Neutrophil (primary cell): ENCODE results near the gene GALNT18.

Experiments
- H3K27ac ChIP-seq: fragments of 200-600 bp; sonication (generic); 2 replicates; pipeline ENCODE4 v1.5.1; 2016; ENCODE audit warnings: mild to moderate bottlenecking, moderate library complexity
- H3K27me3 ChIP-seq: fragments of 200-600 bp; sonication (generic); 2 replicates; pipeline ENCODE4 v1.6.0; 2016; ENCODE audit warnings: mild to moderate bottlenecking
- H3K36me3 ChIP-seq: fragments of 200-600 bp; sonication (generic); 2 replicates; pipeline ENCODE4 v1.5.1; 2017
- H3K4me1 ChIP-seq, 2 experiments: fragments of 200-600 bp in 1 of 2; sonication (generic) in 1 of 2; 1 replicate in 1 of 2; 2 replicates in 1 of 2; pipeline versions ENCODE4 v1.5.1 to v1.6.1; 2013 to 2016; ENCODE audit warnings: low read depth in 1 of 2, low read length in 1 of 2, mild to moderate bottlenecking in 1 of 2, moderate library complexity in 1 of 2; ENCODE audit not compliant: control insufficient read depth in 1 of 2, insufficient read depth in 1 of 2
- H3K4me3 ChIP-seq, 2 experiments: fragments of 200-600 bp in 1 of 2; sonication (generic) in 1 of 2; 1 replicate in 1 of 2; 2 replicates in 1 of 2; pipeline ENCODE4 v1.5.1; 2013 to 2016; ENCODE audit warnings: low read depth in 1 of 2, low read length in 1 of 2, mild to moderate bottlenecking in 1 of 2, moderate library complexity in 1 of 2
- H3K9me3 ChIP-seq: fragments of 200-600 bp; sonication (generic); 2 replicates; pipeline ENCODE4 v1.5.1; 2016
- TF ChIP-seq, protein P1 (sequence below): fragments of 200-600 bp; sonication (generic); IDR thresholded peaks from 2 replicates; pipeline ENCODE4 v1.5.1; 2016; ENCODE audit warnings: antibody characterized with exemption

The GALNT18 gene

DNA sequence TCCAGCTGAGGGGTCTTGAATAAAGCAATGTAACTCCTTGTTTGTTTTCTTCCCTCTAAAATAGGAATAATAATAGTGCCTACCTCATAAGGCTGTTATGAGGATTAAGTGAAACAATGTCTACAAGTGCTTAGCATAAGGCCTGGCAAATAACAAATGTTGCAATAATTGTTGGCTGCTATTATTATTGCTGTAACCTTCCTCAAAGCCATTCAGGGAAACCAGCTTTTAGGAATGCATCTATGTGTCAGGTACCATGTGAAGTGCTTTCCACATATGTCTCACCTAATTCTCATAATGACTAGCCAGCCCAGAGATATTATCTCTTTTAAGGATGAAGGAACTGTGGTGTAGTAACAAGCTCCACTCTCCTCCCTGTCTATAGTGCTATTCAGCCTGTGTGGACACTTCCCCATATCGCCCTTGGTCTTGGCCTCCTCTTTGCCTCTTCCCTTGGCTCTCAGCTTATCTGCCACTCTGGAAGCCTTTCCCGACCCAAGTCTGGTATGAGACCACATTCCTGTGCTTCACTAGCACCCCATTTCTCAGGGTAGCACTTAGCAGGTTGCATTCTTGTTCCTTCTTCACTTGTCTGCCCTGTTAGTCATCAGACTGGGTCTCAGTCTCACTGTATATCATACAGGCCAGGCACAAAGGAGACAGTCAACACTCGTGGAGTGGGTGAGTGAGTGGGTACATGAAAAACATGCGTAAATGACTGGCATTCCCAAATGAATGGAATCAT lies 292.6 kb downstream of the GALNT18 start:
- TF ChIP-seq, protein P1, sequence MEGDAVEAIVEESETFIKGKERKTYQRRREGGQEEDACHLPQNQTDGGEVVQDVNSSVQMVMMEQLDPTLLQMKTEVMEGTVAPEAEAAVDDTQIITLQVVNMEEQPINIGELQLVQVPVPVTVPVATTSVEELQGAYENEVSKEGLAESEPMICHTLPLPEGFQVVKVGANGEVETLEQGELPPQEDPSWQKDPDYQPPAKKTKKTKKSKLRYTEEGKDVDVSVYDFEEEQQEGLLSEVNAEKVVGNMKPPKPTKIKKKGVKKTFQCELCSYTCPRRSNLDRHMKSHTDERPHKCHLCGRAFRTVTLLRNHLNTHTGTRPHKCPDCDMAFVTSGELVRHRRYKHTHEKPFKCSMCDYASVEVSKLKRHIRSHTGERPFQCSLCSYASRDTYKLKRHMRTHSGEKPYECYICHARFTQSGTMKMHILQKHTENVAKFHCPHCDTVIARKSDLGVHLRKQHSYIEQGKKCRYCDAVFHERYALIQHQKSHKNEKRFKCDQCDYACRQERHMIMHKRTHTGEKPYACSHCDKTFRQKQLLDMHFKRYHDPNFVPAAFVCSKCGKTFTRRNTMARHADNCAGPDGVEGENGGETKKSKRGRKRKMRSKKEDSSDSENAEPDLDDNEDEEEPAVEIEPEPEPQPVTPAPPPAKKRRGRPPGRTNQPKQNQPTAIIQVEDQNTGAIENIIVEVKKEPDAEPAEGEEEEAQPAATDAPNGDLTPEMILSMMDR = no peak
- H3K4me1 ChIP-seq = no peaks in the 10 kb centered on the region
- no peak overlapping the region for H3K27ac ChIP-seq
- H3K9me3 ChIP-seq = no peaks in the 10 kb centered on the region
- H3K36me3 ChIP-seq = no peaks in the 10 kb centered on the region
- no peaks in the 10 kb centered on the region for H3K27me3 ChIP-seq
- no peak overlapping the region for H3K4me3 ChIP-seq

DNA sequence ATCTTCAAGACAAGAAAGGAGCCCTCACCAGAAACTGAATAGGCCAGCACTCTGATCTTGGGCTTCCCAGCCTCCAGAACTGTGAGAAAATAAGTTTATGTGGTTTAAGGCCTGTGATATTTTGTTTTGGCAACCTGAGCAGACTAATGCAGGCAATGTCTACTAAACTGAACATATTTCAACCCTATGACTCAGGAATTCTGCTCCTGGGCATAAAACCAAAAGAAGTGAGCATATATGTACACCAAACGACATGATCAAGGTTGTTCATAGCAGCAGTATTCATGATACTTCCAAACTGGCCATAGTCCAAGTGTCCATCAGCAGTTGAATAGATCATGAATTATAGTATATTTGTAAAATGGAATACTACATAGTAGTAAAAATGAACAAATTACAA lies 297.7 kb downstream of the GALNT18 start:
- no peaks in the 10 kb centered on the region for H3K9me3 ChIP-seq
- H3K27me3 ChIP-seq = no peaks in the 10 kb centered on the region
- TF ChIP-seq, protein P1 = no peak
- H3K36me3 ChIP-seq = no peaks in the 10 kb centered on the region
- H3K27ac ChIP-seq = no peak overlapping the region
- H3K4me3 ChIP-seq = no peak overlapping the region
- peaks cover 0 to 2% of the 10 kb centered on the region in 2 experiments for H3K4me1 ChIP-seq

DNA sequence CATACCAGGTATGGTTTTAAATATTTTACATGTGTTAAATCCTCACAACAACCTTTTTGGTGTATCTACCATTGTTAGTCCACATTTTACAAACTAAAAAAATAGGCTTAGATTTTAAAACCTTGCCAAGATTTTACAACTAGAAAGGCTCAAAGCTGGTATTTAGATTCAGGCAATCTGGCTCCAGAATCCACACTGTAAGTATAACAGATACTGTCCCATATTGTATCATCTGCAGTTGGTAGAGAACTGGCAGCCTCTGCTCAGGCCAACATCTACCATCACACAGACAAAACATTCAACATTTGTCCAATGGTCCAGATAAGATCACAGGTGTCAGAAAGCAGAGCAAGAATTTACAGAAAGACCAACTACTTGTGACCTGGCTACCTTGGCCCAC lies 299.7 kb downstream of the GALNT18 start:
- Histone ChIP-seq H3K36me3 (no peaks in the 10 kb centered on the region), H3K4me3 (no peak overlapping the region), H3K27me3 (no peaks in the 10 kb centered on the region), H3K9me3 (no peaks in the 10 kb centered on the region), H3K27ac (no peak overlapping the region), H3K4me1 (peaks cover 0 to 4% of the 10 kb centered on the region in 2 experiments)
- TF ChIP-seq, protein P1 = no peak

DNA sequence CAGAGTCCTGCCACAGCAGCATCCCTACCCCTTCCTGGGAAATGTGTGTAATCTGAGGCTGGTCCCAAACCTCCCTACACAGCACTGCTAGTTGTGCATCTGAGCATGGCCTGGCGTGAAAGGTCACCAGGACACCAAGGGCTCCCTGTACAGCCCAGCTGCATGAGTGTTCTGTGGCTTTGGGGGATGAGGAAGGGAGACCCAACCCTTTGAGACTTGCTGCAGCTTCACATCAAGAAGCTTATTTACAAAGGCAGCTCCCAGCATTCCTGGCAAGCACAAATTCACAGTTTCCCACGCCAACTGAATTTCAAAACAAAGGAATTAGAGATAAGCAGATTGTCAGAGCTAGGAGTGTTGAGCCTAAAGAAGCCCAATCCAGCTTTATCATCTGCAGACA lies 301.0 kb downstream of the GALNT18 start:
- no peak overlapping the region for H3K27ac ChIP-seq

DNA sequence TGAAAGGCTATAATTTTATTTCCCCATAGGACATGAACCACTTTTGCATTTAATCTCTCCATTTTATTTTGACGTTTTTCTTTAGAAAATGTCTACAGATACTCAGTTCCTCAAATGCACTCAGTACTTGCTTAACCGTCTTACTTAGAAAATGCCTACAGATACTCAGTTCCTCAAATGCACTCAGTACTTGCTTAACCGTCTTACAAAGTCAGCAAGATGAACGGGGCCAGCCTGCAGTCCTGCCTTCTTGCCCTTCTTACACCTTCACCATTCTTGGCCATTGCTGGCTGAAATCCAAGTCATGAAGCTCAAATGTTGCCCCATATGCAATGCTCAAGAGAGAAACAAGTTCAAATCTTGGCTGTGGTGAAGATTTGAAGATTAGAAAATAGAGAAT lies 302.8 kb downstream of the GALNT18 start:
- TF ChIP-seq, protein P1 = no peak
- no peak overlapping the region for H3K27ac ChIP-seq
- no peaks in the 10 kb centered on the region for H3K9me3 ChIP-seq
- H3K4me1 ChIP-seq = peaks cover 0 to 4% of the 10 kb centered on the region in 2 experiments
- H3K4me3 ChIP-seq = no peak overlapping the region
- no peaks in the 10 kb centered on the region for H3K36me3 ChIP-seq
- no peaks in the 10 kb centered on the region for H3K27me3 ChIP-seq

More for the DNA sequence above, 301.0 kb downstream of the GALNT18 start:
- Histone ChIP-seq H3K36me3 (no peaks in the 10 kb centered on the region), H3K27me3 (no peaks in the 10 kb centered on the region), H3K4me1 (peaks cover 0 to 4% of the 10 kb centered on the region in 2 experiments), H3K9me3 (no peaks in the 10 kb centered on the region), H3K4me3 (no peak overlapping the region)
- TF ChIP-seq, protein P1 = no peak
